ENCODE data around the gene CD82.

DNA sequence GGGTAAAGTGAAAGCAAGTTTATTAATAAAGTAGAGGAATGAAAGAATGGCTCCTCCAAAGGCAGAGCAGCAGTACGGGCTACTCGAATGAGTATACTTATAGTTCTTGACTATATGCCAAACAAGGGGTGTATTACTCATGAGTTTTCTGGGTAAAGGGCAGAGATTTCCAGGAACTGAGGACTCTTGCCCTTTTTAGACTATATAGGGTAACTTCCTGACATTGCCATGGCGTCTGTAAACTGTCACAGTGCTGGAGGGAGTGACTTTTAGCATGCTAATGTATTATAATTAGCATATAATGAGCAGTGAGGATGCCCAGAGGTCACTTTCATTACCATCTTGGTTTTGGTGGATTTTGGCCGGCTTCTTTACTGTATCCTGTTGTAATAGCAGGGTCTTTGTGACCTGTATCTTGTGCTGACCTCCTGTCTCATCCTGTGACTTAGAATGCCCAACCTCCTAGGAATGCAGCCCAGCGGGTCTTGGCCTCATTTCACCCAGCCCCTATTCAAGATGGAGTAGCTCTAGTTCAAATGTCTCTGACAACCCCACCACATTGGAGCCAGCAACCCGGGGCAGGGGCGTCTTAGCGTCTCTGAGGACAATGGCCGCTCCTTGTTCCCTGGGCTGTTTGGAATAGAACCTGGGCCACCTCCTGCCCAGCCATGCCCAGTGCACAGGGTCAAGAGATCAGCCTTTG, 34.9 kb upstream of the CD82 start:
- TF ChIP-seq, protein P1, sequence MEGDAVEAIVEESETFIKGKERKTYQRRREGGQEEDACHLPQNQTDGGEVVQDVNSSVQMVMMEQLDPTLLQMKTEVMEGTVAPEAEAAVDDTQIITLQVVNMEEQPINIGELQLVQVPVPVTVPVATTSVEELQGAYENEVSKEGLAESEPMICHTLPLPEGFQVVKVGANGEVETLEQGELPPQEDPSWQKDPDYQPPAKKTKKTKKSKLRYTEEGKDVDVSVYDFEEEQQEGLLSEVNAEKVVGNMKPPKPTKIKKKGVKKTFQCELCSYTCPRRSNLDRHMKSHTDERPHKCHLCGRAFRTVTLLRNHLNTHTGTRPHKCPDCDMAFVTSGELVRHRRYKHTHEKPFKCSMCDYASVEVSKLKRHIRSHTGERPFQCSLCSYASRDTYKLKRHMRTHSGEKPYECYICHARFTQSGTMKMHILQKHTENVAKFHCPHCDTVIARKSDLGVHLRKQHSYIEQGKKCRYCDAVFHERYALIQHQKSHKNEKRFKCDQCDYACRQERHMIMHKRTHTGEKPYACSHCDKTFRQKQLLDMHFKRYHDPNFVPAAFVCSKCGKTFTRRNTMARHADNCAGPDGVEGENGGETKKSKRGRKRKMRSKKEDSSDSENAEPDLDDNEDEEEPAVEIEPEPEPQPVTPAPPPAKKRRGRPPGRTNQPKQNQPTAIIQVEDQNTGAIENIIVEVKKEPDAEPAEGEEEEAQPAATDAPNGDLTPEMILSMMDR (conservative IDR thresholded peaks at IDR 0.05; ENCODE audit: low read depth, low read length) = no peak
- TF ChIP-seq EZH2 (IDR thresholded peaks at IDR 0.05; ENCODE audit: borderline replicate concordance, low read depth, low read length, poor library complexity, severe bottlenecking) = no peak

Measured in A673 (cell line).